IPS-NIHi7 (cell line): ENCODE results near the gene CD2AP.
A peak's percentile ranks its signal among the peaks of the same experiment; 100 is the strongest.
"Not testable (repeated sequence)": the region's sequence is repeated elsewhere in the genome, so short reads cannot be mapped to it uniquely, and the experiment has no call there.

Experiments used
- DNase-seq: peaks from one replicate; pipeline ENCODE4 v3.0.0; 2012; ENCODE audit warnings: mixed read lengths; ENCODE audit errors: extremely low spot score

CD2AP gene

DNA sequence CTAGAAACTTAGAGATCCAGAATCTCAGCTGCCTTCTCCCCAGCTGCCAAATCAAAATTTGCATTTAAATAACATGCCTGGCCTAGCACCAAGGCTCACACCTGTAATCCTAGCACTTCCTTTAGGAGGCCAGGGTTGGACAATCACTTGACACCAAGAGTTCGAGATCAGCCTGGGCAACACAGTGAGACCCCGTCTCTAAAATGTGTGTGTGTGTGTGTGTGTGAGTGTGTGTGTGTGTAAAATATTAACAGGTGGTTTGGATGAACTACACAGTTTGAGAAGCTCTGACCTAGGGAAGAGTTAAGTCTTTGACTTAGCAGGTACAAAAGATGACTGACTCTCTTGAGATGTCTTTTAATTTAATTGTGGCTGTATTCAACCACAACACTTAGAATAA is 20.2 kb upstream of the CD2AP start:
- DNase-seq: no peak

DNA sequence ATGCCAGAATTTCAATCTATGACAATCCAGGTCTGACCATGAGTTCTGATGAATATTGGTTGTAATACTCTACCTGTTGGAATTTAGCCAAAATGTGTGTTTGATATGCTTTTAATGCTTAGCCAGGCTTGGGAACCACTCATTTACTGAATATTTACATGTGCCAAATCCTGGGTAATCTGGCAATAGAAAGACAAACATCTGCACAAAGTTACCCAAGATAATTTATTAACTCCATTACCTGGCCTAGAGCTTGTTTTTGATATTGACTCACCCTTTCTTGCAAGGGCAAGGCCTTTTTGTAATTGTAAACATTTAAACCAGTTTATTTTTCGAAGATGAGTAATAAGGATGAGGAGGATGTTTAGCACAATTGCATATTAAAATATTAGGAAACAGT is 13.5 kb upstream of the CD2AP start:
- no peak for DNase-seq

DNA sequence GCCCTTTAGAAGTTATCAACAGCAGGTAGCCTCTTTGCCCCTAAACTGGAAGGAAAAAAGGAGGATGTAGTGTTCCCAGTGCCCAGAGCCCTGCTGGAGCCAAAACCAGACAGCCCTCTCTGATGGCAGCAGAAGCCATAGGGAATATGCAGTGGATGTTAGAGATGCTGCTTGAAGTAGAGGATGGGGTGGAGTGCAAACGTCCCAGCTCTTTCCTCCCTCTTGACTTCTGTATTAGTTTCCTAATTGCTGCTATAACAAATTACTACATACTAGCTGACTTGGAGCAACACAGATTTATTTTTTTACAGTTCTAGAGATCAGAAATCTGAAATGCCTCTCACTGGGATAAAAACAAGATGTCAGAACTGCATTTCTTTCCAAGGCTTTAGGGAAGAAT is 12.5 kb upstream of the CD2AP start:
- no peak for DNase-seq

DNA sequence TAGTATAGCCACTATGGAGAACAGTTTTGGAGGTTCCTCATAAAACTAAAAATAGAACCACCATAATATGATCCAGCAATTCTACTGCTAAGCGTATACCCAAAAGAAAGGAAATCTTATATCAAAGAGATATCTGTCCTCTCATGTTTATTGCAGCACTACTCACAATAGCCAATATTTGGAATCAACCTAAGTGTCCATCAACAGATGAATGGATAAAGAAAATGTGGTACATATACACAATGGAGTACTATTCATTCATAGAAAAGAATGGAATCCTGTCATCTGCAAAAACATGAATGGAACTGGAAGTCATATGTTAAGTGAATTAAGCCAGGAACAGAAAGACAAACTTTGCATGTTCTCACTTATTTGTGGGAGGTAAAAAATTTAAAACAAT is 5.7 kb upstream of the CD2AP start:
- DNase-seq: no peak

DNA sequence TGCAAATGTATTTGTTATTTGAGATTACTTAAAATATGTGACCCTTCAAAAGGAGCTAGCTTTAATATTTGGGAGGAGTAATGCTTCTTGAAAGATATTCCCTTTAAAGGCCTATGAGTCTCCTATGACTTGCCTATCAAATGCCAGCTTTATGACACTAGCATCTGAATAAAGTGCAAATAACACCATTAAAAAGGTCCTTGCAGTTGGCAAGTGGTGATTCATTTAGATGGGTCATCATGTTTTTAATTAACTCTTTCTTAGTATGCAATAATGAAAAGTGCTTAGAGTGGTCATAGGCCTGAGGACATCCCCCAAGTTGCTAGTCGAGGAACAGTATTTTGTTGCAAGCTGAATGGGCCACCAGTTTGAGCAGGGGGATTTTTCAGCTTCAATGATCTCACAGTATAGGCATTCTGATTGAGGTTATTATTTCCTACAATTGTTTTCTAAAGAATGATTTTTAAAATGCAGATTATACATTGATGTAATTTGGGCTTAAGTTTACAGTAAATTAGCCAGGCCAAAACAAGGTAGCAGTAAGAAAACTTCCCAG is 3.7 kb upstream of the CD2AP start:
- DNase-seq: no peak

DNA sequence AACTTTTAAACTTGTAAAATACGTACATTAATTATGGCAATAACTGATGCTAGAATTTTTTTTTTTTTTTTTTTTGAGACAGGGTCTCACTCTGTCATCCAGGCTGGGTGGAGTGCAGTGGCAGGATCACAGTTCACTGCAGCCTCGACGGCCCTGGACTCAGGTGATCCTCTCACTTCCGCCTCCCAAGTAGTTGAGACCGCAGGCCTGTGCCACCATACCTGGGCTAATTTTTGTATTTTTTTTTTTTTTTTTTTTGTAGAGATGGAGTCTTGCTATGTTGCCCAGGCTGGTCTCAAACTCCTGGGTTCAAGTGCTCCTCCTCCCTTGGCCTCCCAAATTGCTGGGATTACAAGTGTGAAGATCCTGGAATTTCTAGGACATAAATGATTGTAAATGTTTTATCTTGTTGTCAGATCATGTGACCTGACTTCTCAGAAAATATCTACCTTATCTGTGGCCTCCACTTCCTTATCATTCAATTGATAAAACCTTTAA is 2.2 kb upstream of the CD2AP start:
- DNase-seq: no peak

DNA sequence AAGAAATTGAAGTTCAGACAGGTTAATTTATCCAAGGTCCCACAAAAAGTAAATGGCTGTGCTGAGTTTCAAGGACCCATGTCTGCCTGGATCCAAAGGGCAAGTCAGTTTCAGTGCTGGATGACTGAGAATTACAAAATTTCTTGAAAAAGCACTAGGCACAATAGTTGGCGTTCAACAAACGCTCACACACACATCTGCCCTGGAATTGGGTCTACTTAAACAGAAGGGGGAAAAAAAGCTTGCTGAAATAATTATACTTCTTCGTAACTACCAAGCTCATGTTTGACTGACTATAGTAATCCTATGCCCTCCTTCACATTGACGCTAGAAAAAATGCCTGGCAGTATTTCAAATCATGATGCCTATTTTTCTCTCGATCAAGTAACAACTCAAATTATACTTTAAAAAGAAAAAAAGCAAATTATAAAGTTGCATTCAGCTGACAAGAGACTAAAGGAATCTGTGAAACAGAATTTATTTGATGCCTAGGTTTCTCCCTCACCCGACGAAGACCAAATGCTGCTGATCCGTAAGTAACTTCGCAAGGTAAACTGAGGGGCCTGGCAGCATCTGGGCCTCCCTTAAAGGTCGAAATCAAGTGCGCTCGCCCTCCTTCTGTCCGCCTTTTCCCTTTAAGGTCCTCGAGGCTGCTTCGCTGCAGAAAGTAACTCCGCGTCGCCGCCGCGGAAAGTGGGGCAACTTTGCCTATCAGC is 650 bp upstream of the CD2AP start:
- DNase-seq: no peak

DNA sequence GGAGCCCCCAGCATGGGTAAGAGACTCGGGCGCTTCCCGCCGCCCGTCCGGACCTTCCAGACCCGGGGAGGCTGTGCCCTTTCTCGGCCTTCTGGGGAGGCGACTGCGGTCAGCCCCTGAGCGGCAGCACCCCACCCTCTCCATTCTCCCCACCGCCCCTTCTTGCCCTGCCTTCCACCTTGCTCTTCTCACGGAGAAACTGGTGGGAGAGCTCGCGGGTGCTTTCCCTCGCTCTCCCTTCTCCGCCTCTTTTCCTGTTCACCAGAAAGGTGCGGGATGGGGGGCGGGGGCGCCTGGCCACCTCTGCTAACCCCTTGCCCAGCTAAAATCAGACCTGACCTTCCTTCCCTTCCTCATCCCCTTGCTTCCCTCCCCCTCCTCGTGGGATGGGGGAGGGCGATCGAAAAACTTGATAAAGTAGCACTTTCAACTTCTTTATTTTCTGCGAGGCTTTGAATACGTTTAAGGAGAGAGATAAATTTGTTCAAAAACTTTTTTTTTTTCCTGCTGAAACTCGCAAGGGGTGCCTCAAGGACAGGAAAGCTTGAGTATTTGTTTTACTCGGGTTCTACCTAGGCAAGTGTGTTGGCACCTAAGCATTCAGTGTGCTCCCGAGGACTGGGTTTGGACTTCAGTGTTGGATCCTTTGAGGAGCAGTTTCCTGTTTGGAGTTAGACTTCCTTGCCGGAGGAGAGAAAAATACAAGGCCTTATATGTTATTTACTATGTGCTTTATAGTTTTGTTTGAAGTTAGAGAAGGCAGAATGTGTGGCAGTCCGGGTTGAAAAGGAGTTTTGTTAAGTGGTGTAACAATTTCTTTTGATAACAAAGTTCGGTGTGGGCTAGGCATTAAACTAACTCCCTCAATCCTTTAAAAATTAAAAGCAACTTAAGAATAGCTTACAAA is 897 bp downstream of the CD2AP start:
- peak; percentile 65 for DNase-seq

DNA sequence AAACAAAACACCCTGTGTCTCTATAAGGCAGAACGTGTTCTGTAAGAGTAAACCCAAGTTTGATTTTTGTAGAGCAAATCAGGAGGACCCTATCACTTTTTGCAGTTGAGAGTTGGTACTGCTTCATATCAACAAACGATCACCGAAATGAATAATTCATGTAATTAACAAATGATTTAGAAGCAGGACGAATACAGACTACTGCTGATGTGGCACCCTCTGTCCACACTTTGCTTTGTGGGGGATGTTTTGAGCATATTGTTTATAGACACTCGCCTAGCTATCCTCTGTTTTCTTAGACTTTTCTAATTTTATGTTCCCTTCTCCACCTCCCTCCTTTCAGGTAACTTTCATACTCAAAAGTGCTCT is 1.5 kb downstream of the CD2AP start:
- no peak for DNase-seq

DNA sequence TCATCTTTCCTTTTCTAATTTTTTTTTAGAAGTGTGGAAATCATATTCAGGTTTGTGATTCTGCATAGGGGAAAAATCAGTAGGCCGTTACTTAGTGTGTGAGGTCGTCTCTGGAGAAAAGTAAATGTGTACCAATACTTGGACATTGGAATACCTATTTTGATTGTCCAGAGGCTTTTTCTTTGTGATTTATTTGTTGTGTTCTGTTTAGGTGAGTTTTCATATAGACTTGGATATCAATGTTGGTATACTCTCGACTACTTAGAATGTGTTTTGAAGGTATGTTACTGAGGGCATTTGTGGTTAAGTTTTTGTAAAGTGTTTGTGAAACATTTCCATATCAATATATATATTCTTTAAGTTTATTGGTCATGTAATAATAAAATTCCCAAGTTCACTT is 2.3 kb downstream of the CD2AP start:
- DNase-seq: no peak

DNA sequence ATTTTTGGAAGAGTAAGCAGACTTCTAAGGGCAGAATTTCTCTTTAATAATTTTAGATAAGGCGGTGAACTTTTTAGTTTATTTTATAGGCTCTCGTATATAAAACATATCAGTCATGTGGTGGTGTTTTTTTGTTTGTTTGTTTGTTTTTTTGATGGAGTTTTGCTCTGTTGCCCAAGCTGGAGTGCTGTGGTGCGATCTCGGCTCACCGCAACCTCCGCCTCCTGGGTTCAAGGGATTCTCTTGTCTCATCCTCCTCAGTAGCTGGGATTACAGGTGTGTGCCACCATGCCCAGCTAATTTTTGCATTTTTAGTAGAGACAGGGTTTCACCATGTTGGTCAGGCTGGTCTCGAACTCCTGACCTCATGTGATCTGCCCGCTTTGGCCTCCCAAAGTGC is 3.6 kb downstream of the CD2AP start:
- not testable (repeated sequence) for DNase-seq

DNA sequence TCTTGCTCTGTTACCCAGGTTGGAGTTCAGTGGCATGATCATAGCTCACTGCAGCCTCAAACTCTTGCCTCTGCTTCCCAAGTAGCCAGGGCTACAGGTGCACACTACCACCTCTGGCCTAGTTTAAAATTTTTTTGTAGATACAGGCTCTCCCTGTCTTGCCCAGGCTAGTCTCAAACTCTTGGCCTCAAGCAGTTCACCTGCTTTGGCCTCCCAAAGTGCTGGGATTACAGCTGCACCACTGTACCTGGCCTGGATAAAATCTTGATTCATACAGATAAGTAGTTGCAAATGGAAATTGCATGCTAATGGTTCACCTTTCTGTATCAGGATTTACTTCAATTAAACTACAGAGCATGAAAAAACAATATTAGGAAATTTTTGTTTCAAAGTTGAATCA is 4.2 kb downstream of the CD2AP start:
- DNase-seq: no peak

DNA sequence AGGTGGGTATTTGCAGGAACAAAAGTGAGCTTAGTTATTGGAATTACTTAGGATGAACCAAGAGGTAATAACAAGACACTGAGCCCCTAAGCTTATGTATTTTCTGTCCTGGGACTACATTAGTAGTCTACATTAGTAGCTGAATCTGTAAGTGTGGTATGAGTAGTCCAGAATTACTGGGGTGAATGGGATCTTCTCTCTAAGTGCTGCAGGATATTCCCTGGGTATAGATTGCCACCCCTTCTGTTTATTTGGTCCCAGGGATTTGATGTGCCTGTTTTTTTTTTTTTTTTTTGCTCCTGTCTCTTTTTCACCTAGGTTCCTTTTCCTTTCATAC is 5.9 kb downstream of the CD2AP start:
- DNase-seq: no peak

DNA sequence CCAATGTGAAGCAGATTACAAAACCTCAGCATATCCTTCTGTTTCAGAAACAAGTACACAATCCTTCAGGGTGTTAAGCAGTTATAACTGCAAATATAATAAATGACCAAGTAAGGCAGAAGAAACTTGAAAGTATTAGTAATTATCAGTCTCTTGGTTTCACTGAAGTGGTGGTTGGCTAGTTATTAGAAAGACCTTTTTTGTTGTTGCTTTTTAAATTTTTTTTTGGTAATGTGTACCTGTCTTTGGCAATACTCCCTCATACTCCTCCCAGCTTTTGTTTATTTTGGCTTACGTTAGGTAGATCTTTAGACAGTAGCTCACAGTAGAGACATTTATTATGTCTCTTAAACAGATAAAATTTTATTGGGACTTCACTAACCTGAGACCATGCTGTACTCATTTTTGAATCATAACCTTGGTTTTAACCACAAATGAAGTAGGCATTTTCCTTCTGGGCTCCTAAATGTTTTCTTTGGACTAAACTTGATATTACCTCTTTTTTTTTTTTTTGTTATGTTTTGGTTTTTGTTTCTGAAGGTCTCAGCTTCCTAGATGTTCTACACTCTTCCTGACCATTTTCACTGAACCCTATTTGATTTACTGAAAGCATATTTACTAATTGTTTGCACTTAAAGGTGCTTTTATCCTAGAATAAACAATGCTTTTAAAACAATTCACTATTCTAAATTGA is 6.4 kb downstream of the CD2AP start:
- DNase-seq: no peak

DNA sequence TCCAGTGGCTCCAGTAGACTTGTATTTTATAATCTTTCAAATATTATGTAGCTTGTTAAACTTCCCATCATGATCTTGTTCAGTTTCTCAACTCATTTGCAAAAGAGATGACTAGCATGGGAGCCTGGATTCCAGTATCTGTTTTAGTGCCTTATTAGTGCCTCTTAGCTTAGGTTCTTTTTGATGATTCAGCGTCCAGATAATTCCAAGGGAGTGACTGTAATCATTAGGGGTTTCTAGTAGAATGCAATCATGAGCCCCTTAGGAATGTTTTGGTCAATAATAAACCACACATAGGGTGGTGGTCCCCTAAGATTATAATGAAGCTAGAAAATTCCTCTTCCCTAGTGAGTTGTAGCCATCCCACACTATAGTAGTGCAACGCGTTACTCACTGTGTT is 7.0 kb downstream of the CD2AP start:
- DNase-seq: no peak

DNA sequence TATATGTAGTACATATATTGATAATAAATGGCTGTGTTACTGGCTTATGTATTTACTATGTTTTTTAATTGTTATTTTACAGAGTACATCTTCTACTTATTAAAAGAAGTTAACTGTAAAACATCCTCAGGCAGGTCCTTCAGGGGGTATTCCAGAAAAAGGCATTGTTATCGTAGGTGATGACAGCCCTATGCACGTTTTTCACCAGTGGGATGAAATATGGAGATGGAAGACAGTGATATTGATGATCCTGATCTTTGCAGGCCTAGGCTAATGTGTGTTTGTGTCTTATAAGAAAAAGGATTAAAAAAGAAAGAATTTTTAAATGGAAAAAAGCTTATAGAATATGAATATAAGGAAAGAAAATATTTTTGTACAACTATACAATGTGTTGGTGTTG is 7.5 kb downstream of the CD2AP start:
- no peak for DNase-seq

DNA sequence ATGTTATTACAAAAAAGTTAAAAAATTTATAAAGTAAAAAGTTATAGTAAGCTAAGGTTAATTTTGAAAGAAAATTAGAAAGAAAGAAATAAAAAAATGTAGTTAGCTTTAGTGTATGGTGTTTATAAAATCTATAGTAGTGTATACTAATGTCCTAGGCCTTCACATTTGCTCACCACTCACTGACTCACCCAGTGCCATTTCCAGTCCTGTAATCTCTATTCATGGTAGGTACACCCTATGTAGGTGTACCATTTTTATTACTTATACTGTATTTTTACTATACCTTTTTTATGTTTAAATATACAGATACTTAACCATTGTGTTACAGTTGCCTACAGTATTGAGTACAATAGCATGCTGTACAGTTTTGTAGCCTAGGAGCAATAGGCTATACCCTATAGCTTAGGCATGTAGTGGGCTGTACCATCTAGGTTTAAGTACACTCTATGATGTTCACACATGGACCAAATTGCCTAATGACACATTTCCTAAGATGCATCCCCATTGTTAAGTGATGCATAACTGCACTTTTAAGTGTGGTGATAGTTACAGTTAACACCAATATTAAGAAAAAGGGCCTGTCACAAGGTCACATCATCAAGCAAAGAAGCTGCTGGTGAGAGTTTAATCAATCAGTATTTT is 8.0 kb downstream of the CD2AP start:
- DNase-seq: no peak

DNA sequence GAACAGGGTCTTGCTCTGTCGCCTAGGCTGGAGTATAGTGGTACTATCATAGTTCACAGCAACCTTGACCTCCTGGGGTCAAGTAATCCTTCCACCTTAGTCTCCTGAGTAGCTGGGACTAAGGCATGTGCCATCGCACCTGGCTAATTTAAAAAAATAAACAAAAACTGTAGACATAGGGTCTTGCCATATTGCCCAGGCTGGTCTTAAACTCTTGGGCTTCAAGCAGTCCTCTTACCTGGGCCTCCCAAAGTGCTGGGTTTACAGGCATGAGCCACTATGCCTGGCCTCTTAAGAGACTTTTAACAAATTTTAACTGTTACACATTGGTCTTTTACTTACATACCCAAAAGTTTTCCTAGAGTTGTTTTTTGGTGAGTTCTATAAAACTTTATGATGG is 12.4 kb downstream of the CD2AP start:
- no peak for DNase-seq

DNA sequence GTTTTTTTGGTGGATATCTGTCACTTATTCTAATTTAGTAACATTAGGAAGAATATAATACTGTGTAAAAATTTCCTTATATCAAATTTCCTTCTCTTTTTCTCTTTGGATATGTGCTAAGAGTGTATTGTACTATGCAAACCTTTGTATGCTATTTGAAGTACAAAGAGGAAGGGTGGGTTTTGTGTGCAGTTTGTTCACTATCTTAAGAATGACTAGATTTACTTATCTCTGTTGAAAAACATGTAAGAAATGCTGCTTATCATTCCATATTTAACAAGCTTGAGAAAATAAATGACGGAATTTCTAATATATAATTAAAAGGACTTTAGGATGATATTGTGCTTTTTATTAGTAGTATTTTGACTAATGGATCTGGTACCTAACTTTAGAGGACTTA is 13.1 kb downstream of the CD2AP start:
- no peak for DNase-seq

DNA sequence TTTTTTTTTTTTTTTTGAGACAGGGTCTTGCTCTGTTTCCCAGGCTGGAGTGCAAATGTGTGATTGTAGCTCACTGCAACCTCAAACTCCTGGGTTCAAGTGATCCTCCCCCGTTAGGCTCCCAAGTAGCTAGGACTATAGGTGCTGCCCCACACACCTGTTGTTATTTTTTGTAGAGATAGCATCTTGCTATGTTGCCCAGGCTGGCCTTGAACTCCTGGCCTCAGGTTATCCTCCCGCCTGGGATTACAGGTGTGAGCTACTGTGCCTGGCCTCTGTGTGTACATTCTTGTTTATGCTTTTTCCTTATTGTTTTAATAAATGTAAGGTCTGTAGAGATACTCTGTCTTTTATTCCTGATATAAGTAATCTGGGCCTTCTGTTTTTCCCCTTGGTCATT is 14.8 kb downstream of the CD2AP start:
- no peak for DNase-seq

DNA sequence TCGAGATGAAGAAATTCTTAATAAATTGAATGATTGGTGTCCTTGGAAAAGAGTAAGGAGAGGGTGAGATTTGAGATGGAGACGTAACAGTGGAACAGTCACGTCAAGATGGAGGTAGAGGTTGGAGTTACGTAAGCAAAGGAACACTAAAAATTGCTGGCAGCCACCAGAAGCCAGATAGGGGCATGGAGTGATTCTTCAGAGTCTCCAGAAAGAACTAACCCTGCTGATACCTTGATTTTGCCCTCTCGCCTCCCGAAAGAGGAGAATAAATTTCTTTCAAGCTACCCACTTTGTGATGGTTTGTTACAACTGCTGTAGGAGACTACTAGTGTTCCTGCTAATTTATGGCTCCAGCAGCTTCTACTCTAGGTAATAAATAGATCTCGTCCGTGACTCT is 17.6 kb downstream of the CD2AP start:
- no peak for DNase-seq

DNA sequence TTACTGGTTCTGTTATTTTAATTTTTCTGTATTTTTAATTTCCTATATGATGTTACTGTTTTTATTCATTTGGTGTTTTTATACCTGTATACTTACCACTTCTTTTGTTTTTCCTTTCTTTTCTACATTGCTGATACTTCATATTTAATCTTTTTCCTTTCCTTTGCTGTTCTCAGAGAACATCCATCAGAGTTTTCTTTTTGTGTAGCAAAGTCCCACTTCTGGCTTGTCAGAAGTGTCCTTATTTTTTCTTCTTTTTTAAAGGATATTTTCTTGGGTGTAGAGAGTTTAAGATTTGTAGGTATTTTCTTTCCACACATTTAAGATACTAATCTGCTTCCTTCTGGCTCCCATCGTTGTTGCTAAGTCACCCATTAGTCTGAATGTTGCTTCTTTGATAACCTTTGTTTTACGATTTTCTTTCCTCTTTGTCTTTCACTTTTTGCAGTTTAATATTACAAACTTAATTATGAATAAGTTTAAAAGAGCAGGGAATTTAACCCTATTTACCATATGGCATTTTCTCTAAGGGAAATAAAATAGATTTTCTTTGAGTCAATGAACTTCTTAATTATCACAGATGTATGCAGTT is 18.5 kb downstream of the CD2AP start:
- DNase-seq: no peak
